Measurements from ENCODE around the gene LLPH. TPM values are rescaled to one million over a fixed set of nuclear protein-coding genes. Genes with fewer than 3 reads are reported as not detected.

The LLPH gene
- total RNA-seq, 4 donors from 2014 or later: 5.0 to 17.5 (median 9.5) TPM

DNA sequence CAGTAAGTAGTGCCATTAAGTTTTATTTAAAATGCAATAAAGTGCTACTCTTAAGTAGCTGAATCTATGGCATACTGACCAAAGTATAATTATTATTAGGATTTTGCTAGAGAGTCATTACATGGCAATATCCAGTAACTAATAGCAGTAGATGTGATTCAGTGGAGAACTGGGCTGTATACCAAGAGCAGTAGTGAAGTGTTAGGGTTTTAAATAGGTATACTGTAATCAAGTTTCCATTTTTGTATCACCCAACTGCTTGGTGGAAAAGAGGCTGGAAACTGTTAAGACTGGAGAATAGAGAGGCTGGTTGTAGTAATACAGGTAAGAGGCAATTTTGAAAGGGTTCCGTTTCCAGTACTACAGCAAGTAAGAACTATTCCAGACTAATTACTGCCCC is 13.3 kb upstream of the LLPH start:
- Histone ChIP-seq H3K27me3 (no peaks in the 10 kb centered on the region), H3K9me3 (peaks cover 0 to 20% (median 0%) of the 10 kb centered on the region in 3 donors), H3K4me1 (peaks cover 0 to 20% (median 0%) of the 10 kb centered on the region in 3 donors), H3K4me3 (no peak overlapping the region), H3K27ac (no peak overlapping the region), H3K36me3 (peaks cover 0 to 82% of the 10 kb centered on the region in 2 donors)
- TF ChIP-seq, protein P1, sequence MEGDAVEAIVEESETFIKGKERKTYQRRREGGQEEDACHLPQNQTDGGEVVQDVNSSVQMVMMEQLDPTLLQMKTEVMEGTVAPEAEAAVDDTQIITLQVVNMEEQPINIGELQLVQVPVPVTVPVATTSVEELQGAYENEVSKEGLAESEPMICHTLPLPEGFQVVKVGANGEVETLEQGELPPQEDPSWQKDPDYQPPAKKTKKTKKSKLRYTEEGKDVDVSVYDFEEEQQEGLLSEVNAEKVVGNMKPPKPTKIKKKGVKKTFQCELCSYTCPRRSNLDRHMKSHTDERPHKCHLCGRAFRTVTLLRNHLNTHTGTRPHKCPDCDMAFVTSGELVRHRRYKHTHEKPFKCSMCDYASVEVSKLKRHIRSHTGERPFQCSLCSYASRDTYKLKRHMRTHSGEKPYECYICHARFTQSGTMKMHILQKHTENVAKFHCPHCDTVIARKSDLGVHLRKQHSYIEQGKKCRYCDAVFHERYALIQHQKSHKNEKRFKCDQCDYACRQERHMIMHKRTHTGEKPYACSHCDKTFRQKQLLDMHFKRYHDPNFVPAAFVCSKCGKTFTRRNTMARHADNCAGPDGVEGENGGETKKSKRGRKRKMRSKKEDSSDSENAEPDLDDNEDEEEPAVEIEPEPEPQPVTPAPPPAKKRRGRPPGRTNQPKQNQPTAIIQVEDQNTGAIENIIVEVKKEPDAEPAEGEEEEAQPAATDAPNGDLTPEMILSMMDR (IDR thresholded peaks at IDR 0.05): no peak
- TF ChIP-seq POLR2AphosphoS5 (IDR thresholded peaks at IDR 0.05): no peak
- no peak for TF ChIP-seq POLR2A (IDR thresholded peaks at IDR 0.05)
- no peak for TF ChIP-seq EP300 (IDR thresholded peaks at IDR 0.05)
- WGBS, 2 donors (ENCODE audit: low coverage in 1 of 2): 100% methylated on average over 1 of the region's 1 CpG; no CpG with 5 or more reads in 1 of the 2 donors
- ATAC-seq: no peak

- ATAC-seq: no peak
- peaks cover 0 to 20% (median 0%) of the 10 kb centered on the region in 3 donors for H3K9me3 ChIP-seq
- no peaks in the 10 kb centered on the region for H3K27me3 ChIP-seq
- TF ChIP-seq EP300 (IDR thresholded peaks at IDR 0.05) (no peak), POLR2AphosphoS5 (IDR thresholded peaks at IDR 0.05) (no peak), POLR2A (IDR thresholded peaks at IDR 0.05) (no peak)
- TF ChIP-seq, protein P1 (IDR thresholded peaks at IDR 0.05): no peak
- peaks cover 0 to 20% (median 0%) of the 10 kb centered on the region in 3 donors for H3K4me1 ChIP-seq
- no peak overlapping the region for H3K27ac ChIP-seq
- no peak overlapping the region for H3K4me3 ChIP-seq
- peaks cover 0 to 83% of the 10 kb centered on the region in 2 donors for H3K36me3 ChIP-seq
Observed at GRCh38 chr12:66142826-66143225, 12.3 kb upstream of the LLPH start.

DNA sequence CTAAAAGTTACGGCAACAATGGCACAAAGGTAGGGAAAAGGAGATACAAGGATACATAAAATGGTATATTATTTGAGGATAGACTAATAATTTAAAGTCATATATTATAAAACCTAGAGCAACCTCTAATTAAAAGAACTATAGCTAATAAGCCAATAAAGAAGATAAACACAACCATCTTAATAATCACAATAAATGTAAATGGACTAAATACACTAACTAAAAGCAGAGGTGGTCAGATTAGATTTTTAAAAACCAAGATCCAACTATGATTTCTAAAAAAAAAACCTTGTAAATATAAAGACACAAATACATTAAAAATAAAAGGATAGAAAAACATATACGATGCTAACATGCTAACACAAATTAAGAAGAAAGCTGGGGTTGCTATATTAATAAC is 10.7 kb upstream of the LLPH start:
- 98 to 100% methylated on average over 2 of the region's 2 CpGs for WGBS, 2 donors (ENCODE audit: low coverage in 1 of 2)

GRCh38 chr12:66140731-66141130 is 10.2 kb upstream of the LLPH start:
- Histone ChIP-seq H3K9me3 (peaks cover 0 to 20% (median 0%) of the 10 kb centered on the region in 3 donors), H3K27ac (no peak overlapping the region), H3K36me3 (peaks cover 0 to 88% of the 10 kb centered on the region in 2 donors), H3K27me3 (no peaks in the 10 kb centered on the region), H3K4me1 (peaks cover 0 to 16% (median 0%) of the 10 kb centered on the region in 3 donors), H3K4me3 (no peak overlapping the region)
- ATAC-seq: no peak
- no peak for TF ChIP-seq EP300 (IDR thresholded peaks at IDR 0.05)
- TF ChIP-seq, protein P1 (IDR thresholded peaks at IDR 0.05): no peak
- no peak for TF ChIP-seq POLR2A (IDR thresholded peaks at IDR 0.05)
- no peak for TF ChIP-seq POLR2AphosphoS5 (IDR thresholded peaks at IDR 0.05)

More for the DNA sequence above, 10.7 kb upstream of the LLPH start:
- ATAC-seq: no peak
- H3K4me3 ChIP-seq: no peak overlapping the region
- peaks cover 0 to 90% of the 10 kb centered on the region in 2 donors for H3K36me3 ChIP-seq
- H3K27ac ChIP-seq: no peak overlapping the region
- TF ChIP-seq POLR2AphosphoS5 (IDR thresholded peaks at IDR 0.05) (no peak), POLR2A (IDR thresholded peaks at IDR 0.05) (no peak), EP300 (IDR thresholded peaks at IDR 0.05) (no peak)
- TF ChIP-seq, protein P1 (IDR thresholded peaks at IDR 0.05): no peak
- peaks cover 0 to 20% (median 0%) of the 10 kb centered on the region in 3 donors for H3K4me1 ChIP-seq
- H3K9me3 ChIP-seq: peaks cover 0 to 20% (median 0%) of the 10 kb centered on the region in 3 donors
- H3K27me3 ChIP-seq: no peaks in the 10 kb centered on the region

GRCh38 chr12:66139328-66139727 is 8.8 kb upstream of the LLPH start:
- Histone ChIP-seq H3K4me1 (peaks cover 0 to 3% (median 0%) of the 10 kb centered on the region in 3 donors), H3K27me3 (no peaks in the 10 kb centered on the region), H3K4me3 (no peak overlapping the region), H3K27ac (no peak overlapping the region), H3K36me3 (peaks cover 0 to 77% of the 10 kb centered on the region in 2 donors), H3K9me3 (peaks cover 0 to 20% (median 0%) of the 10 kb centered on the region in 3 donors)
- TF ChIP-seq POLR2A (IDR thresholded peaks at IDR 0.05) (no peak), EP300 (IDR thresholded peaks at IDR 0.05) (no peak), POLR2AphosphoS5 (IDR thresholded peaks at IDR 0.05) (no peak)
- TF ChIP-seq, protein P1 (IDR thresholded peaks at IDR 0.05): no peak
- WGBS, 2 donors (ENCODE audit: low coverage in 1 of 2): 100% methylated on average over 2 of the region's 2 CpGs; no CpG with 5 or more reads in 1 of the 2 donors
- ATAC-seq: no peak
